ENCODE data around the gene BORCS6.

Gene BORCS6

GRCh38 chr17:8189711-8190477 is at the start of gene BORCS6:
BORCS6 (minus strand) TSS chr17:8190180; CDS start chr17:8190140, 40 bp downstream.
- TF ChIP-seq CTCF (conservative IDR thresholded peaks at IDR 0.05; ENCODE audit: low read depth, low read length), result peak; percentile 2
- H3K4me3 ChIP-seq (ENCODE audit: low read depth, low read length), result peak within 1 kb of the TSS; percentile 85
- peak; percentile 99 for DNase-seq (ENCODE audit: low read depth)

- no peak overlapping the region for H3K4me3 ChIP-seq (ENCODE audit: low read depth, low read length)
- no peak for DNase-seq (ENCODE audit: low read depth)
- TF ChIP-seq CTCF (conservative IDR thresholded peaks at IDR 0.05; ENCODE audit: low read depth, low read length), result no peak
Observed at GRCh38 chr17:8237886-8238285, 47.9 kb upstream of the BORCS6 start.

- DNase-seq (ENCODE audit: low read depth), result no peak
- no peak overlapping the region for H3K4me3 ChIP-seq (ENCODE audit: low read depth, low read length)
- no peak for TF ChIP-seq CTCF (conservative IDR thresholded peaks at IDR 0.05; ENCODE audit: low read depth, low read length)
Observed at GRCh38 chr17:8237175-8237574, 47.2 kb upstream of the BORCS6 start.

GRCh38 chr17:8235676-8236075 is 45.7 kb upstream of the BORCS6 start:
- no peak for TF ChIP-seq CTCF (conservative IDR thresholded peaks at IDR 0.05; ENCODE audit: low read depth, low read length)
- no peak overlapping the region for H3K4me3 ChIP-seq (ENCODE audit: low read depth, low read length)
- DNase-seq (ENCODE audit: low read depth), result no peak

- no peak for TF ChIP-seq CTCF (conservative IDR thresholded peaks at IDR 0.05; ENCODE audit: low read depth, low read length)
- no peak for DNase-seq (ENCODE audit: low read depth)
- H3K4me3 ChIP-seq (ENCODE audit: low read depth, low read length), result no peak overlapping the region
Observed at GRCh38 chr17:8234361-8235270, 44.6 kb upstream of the BORCS6 start.

- no peak for DNase-seq (ENCODE audit: low read depth)
- TF ChIP-seq CTCF (conservative IDR thresholded peaks at IDR 0.05; ENCODE audit: low read depth, low read length), result no peak
- H3K4me3 ChIP-seq (ENCODE audit: low read depth, low read length), result no peak overlapping the region
Observed at GRCh38 chr17:8231701-8232100, 41.7 kb upstream of the BORCS6 start.

All from choroid plexus epithelial cell (primary cell).